ENCODE measurements around the gene FAM3C. TPM values are rescaled to one million over a fixed set of nuclear protein-coding genes. Genes with fewer than 3 reads are reported as not detected.
A peak's percentile ranks its signal among the peaks of the same experiment; 100 is the strongest.

FAM3C gene
- total and polyA plus RNA-seq, 4 donors, result 46.7 to 192 (median 159) TPM

DNA sequence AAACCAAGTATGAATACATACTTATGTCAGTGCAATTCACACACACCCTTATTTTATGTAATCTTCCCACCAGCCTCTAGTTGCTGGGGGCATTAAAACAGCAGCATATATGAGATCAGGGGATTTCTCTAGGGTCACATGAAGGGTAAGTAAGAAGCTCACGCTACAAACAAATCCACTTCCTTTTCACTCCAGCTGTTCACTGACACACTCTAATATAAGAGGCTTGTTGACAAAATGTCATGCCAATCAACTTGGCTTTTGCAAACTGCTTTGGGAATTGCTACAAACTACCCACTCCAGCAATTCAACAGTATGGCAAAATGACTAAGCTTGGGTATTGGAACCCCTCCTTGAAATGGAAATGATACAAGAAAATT lies 10.3 kb downstream of the FAM3C start:
- no peaks in the 10 kb centered on the region for H3K27me3 ChIP-seq (ENCODE audit: control insufficient read depth, insufficient read depth, low read length)
- no CpG with 5 or more reads among the region's 1 CpG for WGBS (ENCODE audit: insufficient coverage)
- DNase-seq (ENCODE audit: low read depth in 4 of 6, low spot score in 6 of 6), result peak in 1 of 6 donors; percentile 61
- H3K4me1 ChIP-seq (ENCODE audit: control insufficient read depth, insufficient read depth, low read length), result no peaks in the 10 kb centered on the region
- no peaks in the 10 kb centered on the region for H3K9me3 ChIP-seq (ENCODE audit: control insufficient read depth, insufficient read depth, low read length)
- H3K4me3 ChIP-seq (ENCODE audit: low read depth, low read length), result no peak overlapping the region
- H3K27ac ChIP-seq (ENCODE audit: low read depth, low read length), result no peak overlapping the region
- H3K36me3 ChIP-seq (ENCODE audit: control insufficient read depth, insufficient read depth, low read length), result no peaks in the 10 kb centered on the region

DNA sequence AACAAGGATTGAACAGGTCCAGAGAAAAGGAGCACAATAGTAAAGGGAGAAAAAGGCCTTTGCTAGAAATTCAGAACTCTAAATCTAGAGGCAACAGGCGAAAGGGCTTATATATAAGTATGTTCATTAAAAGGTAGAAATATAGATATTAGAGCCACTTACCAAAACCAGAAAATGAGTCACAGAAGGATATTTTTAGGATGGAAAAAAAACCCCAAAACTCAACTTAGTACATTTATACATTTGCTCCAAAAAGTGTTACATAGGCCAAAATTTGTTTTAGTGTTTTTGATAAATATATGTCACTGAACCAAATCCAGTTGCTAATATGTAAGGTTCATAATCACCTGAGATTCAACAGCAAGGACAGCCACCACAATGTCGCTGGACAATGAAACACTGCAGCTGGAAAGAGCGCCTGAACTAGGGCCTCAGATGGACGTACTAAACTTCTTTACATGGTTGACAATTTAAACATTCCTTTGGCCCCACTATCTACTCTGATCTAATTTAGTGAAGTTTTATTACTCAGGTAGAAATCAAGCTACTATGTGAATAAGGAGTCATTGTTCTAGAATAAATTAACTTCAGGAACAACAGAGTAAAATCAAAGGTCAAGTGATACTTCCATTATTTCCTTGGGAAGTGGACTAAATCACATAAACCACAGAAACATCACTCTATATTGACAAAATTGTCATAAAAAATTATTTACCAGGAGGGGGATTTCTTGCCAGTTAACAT lies 10.9 kb downstream of the FAM3C start:
- H3K27ac ChIP-seq (ENCODE audit: low read depth, low read length), result no peak overlapping the region
- no peaks in the 10 kb centered on the region for H3K4me1 ChIP-seq (ENCODE audit: control insufficient read depth, insufficient read depth, low read length)
- WGBS (ENCODE audit: insufficient coverage), result no CpG with 5 or more reads among the region's 4 CpGs
- H3K9me3 ChIP-seq (ENCODE audit: control insufficient read depth, insufficient read depth, low read length), result no peaks in the 10 kb centered on the region
- DNase-seq (ENCODE audit: low read depth in 4 of 6, low spot score in 6 of 6), result no peak
- H3K27me3 ChIP-seq (ENCODE audit: control insufficient read depth, insufficient read depth, low read length), result no peaks in the 10 kb centered on the region
- H3K36me3 ChIP-seq (ENCODE audit: control insufficient read depth, insufficient read depth, low read length), result no peaks in the 10 kb centered on the region
- no peak overlapping the region for H3K4me3 ChIP-seq (ENCODE audit: low read depth, low read length)

DNA sequence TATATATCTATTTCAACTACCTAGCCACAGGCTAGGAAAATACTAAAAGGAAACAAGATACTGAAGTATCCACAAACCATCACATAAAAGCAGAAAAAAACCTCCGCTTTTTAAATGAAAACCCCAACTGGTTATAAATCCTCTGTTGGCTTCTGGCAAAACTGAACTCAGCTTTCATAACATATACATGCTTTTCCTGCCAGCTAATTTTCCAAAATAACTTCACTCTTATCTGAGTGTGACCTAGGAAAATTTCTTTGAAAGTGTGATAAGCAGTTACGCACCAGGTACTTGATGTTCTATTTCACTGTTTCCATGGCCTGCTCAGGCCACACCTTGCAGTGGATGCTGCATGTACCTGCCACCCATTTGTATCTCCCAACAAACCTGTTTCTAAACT lies 11.8 kb downstream of the FAM3C start:
- Histone ChIP-seq H3K4me1 (ENCODE audit: control insufficient read depth, insufficient read depth, low read length) (no peaks in the 10 kb centered on the region), H3K9me3 (ENCODE audit: control insufficient read depth, insufficient read depth, low read length) (no peaks in the 10 kb centered on the region), H3K27ac (ENCODE audit: low read depth, low read length) (no peak overlapping the region), H3K4me3 (ENCODE audit: low read depth, low read length) (no peak overlapping the region), H3K36me3 (ENCODE audit: control insufficient read depth, insufficient read depth, low read length) (no peaks in the 10 kb centered on the region), H3K27me3 (ENCODE audit: control insufficient read depth, insufficient read depth, low read length) (no peaks in the 10 kb centered on the region)
- no peak for DNase-seq (ENCODE audit: low read depth in 4 of 6, low spot score in 6 of 6)
- 86% methylated on average over 1 of the region's 2 CpGs for WGBS (ENCODE audit: insufficient coverage)

DNA sequence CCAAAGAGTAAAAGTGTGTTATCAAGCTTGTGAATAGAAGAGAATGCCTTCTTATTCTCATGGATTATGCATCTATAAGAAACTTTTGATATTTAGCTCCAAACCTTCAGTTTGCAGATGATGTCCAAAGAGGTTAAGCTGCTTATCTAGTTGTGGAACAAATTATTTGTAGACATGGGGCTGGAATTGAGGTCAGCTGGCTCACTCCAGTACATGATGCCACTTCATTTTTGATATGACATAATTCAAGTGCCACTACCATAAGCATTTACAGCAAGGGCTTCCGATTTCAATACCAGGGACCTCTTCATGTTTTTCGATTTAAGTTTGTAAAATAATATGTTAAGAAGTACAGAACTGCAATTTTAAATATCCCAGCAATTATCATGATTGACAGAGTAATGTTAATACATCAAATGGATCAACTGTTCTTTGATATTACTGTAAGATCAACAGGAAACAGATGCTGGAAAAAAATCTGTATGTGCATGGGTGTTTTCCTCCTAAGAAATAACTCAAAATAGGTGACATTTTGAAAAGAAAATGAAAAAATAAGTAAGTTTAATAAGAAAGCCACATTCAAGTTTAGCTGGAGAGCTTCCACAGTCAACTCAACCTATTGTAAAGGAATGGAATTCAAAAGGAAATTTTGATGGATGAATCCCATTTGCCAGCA lies 12.7 kb downstream of the FAM3C start:
- no peak for DNase-seq (ENCODE audit: low read depth in 4 of 6, low spot score in 6 of 6)
- WGBS (ENCODE audit: insufficient coverage), result no CpG with 5 or more reads among the region's 2 CpGs
- Histone ChIP-seq H3K4me3 (ENCODE audit: low read depth, low read length) (no peak overlapping the region), H3K4me1 (ENCODE audit: control insufficient read depth, insufficient read depth, low read length) (no peaks in the 10 kb centered on the region), H3K36me3 (ENCODE audit: control insufficient read depth, insufficient read depth, low read length) (no peaks in the 10 kb centered on the region), H3K27ac (ENCODE audit: low read depth, low read length) (no peak overlapping the region), H3K9me3 (ENCODE audit: control insufficient read depth, insufficient read depth, low read length) (no peaks in the 10 kb centered on the region), H3K27me3 (ENCODE audit: control insufficient read depth, insufficient read depth, low read length) (no peaks in the 10 kb centered on the region)

DNA sequence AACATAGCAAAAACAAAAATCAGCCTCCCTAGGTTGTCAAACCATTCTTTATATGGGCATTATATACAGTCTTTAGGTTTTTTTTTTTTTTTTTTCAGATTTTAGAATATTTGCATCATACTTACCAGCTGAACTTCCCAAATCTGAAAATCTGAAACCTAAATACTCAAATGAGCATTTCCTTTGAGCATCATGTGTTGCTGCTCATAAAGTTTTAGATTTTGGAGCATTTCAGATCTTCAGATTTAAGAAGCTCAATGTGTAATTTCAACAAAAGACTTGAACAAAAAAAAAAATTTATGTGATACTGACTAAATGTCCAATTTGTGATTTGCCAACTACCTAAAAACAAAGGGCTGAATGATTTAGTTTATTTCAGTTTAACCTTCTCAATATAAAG lies 13.6 kb downstream of the FAM3C start:
- H3K27me3 ChIP-seq (ENCODE audit: control insufficient read depth, insufficient read depth, low read length), result no peaks in the 10 kb centered on the region
- no peaks in the 10 kb centered on the region for H3K9me3 ChIP-seq (ENCODE audit: control insufficient read depth, insufficient read depth, low read length)
- no peak overlapping the region for H3K4me3 ChIP-seq (ENCODE audit: low read depth, low read length)
- H3K36me3 ChIP-seq (ENCODE audit: control insufficient read depth, insufficient read depth, low read length), result no peaks in the 10 kb centered on the region
- H3K27ac ChIP-seq (ENCODE audit: low read depth, low read length), result no peak overlapping the region
- H3K4me1 ChIP-seq (ENCODE audit: control insufficient read depth, insufficient read depth, low read length), result no peaks in the 10 kb centered on the region
- DNase-seq (ENCODE audit: low read depth in 4 of 6, low spot score in 6 of 6), result no peak

DNA sequence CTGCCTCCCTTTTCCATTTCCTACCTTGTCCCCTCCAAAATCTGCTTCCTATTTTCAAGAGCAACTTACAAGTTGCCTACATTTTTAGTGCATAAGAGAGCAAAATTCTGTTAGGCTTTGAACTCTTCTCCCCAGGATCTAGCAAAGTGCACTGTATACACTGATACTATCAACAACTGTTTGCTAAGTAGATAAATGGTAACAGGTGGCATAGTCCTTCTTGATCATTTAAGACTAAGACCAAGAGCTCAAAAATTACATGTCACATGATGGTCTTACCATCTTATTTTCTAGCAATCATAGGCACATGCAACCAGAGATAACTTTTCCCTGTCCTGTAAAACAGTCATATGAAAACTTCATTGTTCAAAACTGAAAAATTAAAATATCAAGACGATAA lies 16.2 kb downstream of the FAM3C start:
- Histone ChIP-seq H3K4me3 (ENCODE audit: low read depth, low read length) (no peak overlapping the region), H3K9me3 (ENCODE audit: control insufficient read depth, insufficient read depth, low read length) (no peaks in the 10 kb centered on the region), H3K4me1 (ENCODE audit: control insufficient read depth, insufficient read depth, low read length) (no peaks in the 10 kb centered on the region), H3K27ac (ENCODE audit: low read depth, low read length) (no peak overlapping the region), H3K27me3 (ENCODE audit: control insufficient read depth, insufficient read depth, low read length) (no peaks in the 10 kb centered on the region), H3K36me3 (ENCODE audit: control insufficient read depth, insufficient read depth, low read length) (no peaks in the 10 kb centered on the region)
- 100% methylated on average over 1 of the region's 1 CpG for WGBS (ENCODE audit: insufficient coverage)
- DNase-seq (ENCODE audit: low read depth in 4 of 6, low spot score in 6 of 6), result no peak

DNA sequence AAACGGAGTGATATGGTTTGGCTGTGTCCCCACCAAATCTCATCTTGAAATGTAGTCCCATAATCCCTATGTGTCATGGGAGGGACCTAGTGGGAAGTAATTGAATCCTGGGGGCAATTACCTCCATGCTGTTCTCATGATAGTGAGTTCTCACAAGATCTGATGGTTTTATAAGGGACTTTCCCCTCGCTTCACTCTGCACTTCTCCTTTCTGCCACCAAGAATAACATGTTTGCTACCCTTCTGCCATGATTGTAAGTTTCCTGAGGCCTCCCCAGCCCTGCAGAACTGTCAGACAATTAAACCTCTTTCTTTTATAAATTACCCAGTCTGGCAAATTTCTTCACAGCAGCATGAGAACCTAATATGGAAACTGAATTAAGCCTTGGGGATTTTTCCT lies 19.1 kb downstream of the FAM3C start:
- no peaks in the 10 kb centered on the region for H3K36me3 ChIP-seq (ENCODE audit: control insufficient read depth, insufficient read depth, low read length)
- no peaks in the 10 kb centered on the region for H3K4me1 ChIP-seq (ENCODE audit: control insufficient read depth, insufficient read depth, low read length)
- H3K9me3 ChIP-seq (ENCODE audit: control insufficient read depth, insufficient read depth, low read length), result no peaks in the 10 kb centered on the region
- H3K27me3 ChIP-seq (ENCODE audit: control insufficient read depth, insufficient read depth, low read length), result no peaks in the 10 kb centered on the region
- no peak overlapping the region for H3K27ac ChIP-seq (ENCODE audit: low read depth, low read length)
- no peak overlapping the region for H3K4me3 ChIP-seq (ENCODE audit: low read depth, low read length)
- no peak for DNase-seq (ENCODE audit: low read depth in 4 of 6, low spot score in 6 of 6)
- 100% methylated on average over 1 of the region's 2 CpGs for WGBS (ENCODE audit: insufficient coverage)

DNA sequence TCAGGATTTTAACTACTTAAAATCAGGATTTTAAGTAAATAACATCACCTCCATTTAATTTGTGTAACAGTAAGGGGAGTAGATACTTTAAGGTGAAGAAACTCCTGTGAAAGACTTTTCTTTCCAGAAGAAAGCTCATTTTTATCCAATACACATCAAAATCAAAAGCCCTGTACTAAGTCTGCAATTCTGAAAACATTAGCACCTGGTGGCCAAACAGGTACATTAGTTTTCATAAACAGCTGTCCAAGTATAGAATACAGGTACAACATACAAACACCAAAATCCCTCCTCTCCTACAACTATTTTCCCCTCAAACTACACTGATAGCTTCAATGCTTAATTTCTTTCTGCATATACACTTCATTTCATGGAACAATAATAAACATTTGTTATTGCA lies 22.9 kb downstream of the FAM3C start:
- DNase-seq (ENCODE audit: low read depth in 4 of 6, low spot score in 6 of 6), result no peak
- no peaks in the 10 kb centered on the region for H3K36me3 ChIP-seq (ENCODE audit: control insufficient read depth, insufficient read depth, low read length)
- H3K4me1 ChIP-seq (ENCODE audit: control insufficient read depth, insufficient read depth, low read length), result no peaks in the 10 kb centered on the region
- H3K9me3 ChIP-seq (ENCODE audit: control insufficient read depth, insufficient read depth, low read length), result no peaks in the 10 kb centered on the region
- no peaks in the 10 kb centered on the region for H3K27me3 ChIP-seq (ENCODE audit: control insufficient read depth, insufficient read depth, low read length)
- no peak overlapping the region for H3K4me3 ChIP-seq (ENCODE audit: low read depth, low read length)
- no peak overlapping the region for H3K27ac ChIP-seq (ENCODE audit: low read depth, low read length)

DNA sequence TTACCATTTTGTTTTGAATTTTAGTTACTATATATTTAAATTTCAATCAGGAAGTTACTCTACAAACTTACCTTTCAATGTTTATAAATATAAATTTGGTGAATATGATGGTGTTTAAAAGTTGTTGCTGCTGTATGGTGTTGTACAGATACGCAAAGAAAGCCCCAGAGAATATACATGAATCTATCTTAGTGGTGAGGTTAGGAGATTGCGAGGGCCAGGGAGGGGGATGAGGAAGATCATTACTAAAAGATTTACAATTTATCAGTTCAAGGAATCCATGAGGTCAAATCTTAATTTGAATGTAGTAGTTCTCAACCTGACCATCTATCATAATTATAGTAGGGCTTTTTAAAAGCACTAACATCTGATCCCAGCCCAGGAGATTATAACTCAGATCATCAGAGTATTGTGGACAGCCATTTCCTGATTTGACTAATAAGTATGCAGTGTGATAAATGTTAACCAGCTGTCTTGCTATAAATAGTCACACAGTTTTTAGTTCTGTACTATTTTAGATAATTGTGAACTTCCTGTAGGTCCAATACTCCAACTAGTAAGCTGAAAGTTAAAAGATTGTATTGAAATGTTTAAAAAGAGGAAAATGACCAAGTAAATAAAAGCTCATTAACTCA lies 23.6 kb downstream of the FAM3C start:
- H3K27ac ChIP-seq (ENCODE audit: low read depth, low read length), result no peak overlapping the region
- WGBS (ENCODE audit: insufficient coverage), result no CpG with 5 or more reads among the region's 2 CpGs

DNA sequence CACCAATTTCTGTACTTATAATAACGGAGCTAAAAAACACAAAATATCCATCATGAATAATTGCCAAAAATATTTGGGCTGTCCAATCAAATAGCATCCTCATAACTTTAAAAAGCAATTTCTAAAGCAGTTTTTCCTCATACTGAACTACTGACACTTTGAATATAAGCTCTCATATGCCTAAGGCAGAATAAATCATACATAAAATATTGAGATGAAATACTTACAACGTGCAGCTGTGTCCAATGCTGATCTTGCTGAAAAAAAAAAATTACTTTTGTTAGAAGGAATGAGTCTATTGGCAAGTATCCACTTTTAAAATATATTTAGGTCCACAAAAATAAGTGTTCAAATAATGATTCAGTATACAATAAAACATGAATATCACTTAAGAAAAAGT lies 24.2 kb downstream of the FAM3C start:
- Histone ChIP-seq H3K27ac (ENCODE audit: low read depth, low read length) (no peak overlapping the region), H3K4me1 (ENCODE audit: control insufficient read depth, insufficient read depth, low read length) (no peaks in the 10 kb centered on the region), H3K27me3 (ENCODE audit: control insufficient read depth, insufficient read depth, low read length) (no peaks in the 10 kb centered on the region), H3K4me3 (ENCODE audit: low read depth, low read length) (no peak overlapping the region), H3K9me3 (ENCODE audit: control insufficient read depth, insufficient read depth, low read length) (no peaks in the 10 kb centered on the region), H3K36me3 (ENCODE audit: control insufficient read depth, insufficient read depth, low read length) (no peaks in the 10 kb centered on the region)
- DNase-seq (ENCODE audit: low read depth in 4 of 6, low spot score in 6 of 6), result no peak
- no CpG with 5 or more reads among the region's 2 CpGs for WGBS (ENCODE audit: insufficient coverage)

More for the DNA sequence above, 23.6 kb downstream of the FAM3C start:
- DNase-seq (ENCODE audit: low read depth in 4 of 6, low spot score in 6 of 6), result no peak
- H3K9me3 ChIP-seq (ENCODE audit: control insufficient read depth, insufficient read depth, low read length), result no peaks in the 10 kb centered on the region
- H3K4me1 ChIP-seq (ENCODE audit: control insufficient read depth, insufficient read depth, low read length), result no peaks in the 10 kb centered on the region
- H3K36me3 ChIP-seq (ENCODE audit: control insufficient read depth, insufficient read depth, low read length), result no peaks in the 10 kb centered on the region
- no peak overlapping the region for H3K4me3 ChIP-seq (ENCODE audit: low read depth, low read length)
- no peaks in the 10 kb centered on the region for H3K27me3 ChIP-seq (ENCODE audit: control insufficient read depth, insufficient read depth, low read length)
